GM12872 (cell line): Measurements from ENCODE around the gene SETD1B.

Experiments used
- TF ChIP-seq, protein P1 (sequence below): IDR thresholded peaks from 3 replicates; pipeline ENCODE4 v1.5.1; 2011; ENCODE audit warnings: low read depth, mild to moderate bottlenecking, low read length, moderate library complexity; ENCODE audit not compliant: insufficient read depth

SETD1B gene

DNA sequence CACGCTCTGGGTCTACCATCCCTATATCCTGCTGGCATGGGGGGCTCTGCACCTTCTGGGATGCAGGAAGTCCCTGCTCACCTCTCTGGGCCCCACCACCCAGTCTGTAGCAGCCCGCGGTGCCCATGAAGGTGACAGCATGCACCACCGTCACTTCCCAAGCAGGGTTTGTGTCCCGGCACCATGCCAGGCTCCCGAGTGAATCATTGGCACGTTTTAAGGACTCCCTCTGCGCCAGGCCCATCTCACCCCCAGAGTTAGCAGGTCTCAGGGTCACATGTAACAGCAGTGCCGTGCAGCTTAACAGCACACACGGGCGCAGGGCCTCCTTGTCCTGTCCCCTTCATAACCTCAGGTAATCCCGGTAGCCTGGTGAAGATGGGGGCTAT is 19.9 kb downstream of the SETD1B start:
- TF ChIP-seq, protein P1, sequence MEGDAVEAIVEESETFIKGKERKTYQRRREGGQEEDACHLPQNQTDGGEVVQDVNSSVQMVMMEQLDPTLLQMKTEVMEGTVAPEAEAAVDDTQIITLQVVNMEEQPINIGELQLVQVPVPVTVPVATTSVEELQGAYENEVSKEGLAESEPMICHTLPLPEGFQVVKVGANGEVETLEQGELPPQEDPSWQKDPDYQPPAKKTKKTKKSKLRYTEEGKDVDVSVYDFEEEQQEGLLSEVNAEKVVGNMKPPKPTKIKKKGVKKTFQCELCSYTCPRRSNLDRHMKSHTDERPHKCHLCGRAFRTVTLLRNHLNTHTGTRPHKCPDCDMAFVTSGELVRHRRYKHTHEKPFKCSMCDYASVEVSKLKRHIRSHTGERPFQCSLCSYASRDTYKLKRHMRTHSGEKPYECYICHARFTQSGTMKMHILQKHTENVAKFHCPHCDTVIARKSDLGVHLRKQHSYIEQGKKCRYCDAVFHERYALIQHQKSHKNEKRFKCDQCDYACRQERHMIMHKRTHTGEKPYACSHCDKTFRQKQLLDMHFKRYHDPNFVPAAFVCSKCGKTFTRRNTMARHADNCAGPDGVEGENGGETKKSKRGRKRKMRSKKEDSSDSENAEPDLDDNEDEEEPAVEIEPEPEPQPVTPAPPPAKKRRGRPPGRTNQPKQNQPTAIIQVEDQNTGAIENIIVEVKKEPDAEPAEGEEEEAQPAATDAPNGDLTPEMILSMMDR, result no peak

DNA sequence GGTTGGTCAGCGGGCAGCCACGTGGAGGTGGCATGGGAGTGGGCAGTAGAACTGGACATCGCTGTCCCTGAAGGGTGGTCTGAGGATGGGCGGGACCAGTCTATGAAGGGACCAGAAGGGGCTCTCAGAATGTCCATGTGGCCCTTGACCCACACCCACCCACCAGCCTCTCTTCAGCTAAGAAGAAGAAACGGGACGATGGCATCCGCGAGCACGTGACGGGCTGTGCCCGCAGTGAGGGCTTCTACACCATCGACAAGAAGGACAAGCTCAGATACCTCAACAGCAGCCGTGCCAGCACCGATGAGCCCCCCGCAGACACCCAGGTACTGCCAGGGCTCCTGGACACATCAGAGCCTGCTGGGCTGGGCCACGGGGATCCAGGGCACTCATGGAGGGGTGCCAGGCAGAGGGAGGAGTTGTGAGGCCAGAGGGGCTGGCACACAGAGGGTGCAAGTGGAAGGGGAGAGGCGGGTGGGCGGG is 21.3 kb downstream of the SETD1B start:
- TF ChIP-seq, protein P1, result no peak

DNA sequence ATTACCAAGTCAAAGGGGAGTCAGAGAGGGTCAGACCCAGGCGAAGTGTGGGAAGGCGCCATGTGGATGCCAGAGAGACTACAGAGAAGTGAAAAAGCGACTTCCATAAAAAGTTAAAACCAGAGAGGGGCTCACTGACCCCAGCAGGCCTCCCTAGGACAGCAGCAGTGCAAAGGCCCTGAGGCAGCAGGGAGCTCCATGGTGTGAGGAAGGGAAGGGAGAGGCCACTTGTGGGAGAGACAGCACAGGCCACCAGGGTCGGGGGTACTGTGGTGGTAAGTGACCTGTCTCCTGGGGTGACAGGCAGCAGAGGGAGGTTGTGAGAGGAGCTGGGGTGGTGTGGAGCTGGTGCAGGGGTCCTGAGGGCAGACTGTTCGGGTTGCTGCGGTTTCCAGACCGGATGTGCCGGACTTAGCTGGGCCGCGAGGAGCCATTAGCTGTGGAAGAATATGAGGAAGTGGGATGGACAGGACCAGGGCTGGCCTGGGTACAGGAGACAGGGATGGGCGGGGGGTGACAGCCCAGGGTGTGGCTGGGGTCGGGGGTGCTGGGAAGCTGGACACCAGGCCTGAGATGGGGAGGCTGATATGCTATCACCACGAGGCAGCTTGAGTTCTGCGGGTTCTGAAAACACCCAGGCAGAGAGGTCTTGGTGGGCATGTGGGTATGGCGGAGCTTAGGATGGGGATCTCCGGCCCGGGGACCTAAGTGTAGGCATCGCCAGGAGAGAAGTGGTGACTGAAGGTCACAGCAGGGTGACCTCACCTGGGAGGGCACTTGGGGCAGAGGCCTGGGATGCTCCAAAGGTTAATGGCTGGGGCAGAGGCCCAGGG is 22.7 kb downstream of the SETD1B start:
- TF ChIP-seq, protein P1, result no peak

DNA sequence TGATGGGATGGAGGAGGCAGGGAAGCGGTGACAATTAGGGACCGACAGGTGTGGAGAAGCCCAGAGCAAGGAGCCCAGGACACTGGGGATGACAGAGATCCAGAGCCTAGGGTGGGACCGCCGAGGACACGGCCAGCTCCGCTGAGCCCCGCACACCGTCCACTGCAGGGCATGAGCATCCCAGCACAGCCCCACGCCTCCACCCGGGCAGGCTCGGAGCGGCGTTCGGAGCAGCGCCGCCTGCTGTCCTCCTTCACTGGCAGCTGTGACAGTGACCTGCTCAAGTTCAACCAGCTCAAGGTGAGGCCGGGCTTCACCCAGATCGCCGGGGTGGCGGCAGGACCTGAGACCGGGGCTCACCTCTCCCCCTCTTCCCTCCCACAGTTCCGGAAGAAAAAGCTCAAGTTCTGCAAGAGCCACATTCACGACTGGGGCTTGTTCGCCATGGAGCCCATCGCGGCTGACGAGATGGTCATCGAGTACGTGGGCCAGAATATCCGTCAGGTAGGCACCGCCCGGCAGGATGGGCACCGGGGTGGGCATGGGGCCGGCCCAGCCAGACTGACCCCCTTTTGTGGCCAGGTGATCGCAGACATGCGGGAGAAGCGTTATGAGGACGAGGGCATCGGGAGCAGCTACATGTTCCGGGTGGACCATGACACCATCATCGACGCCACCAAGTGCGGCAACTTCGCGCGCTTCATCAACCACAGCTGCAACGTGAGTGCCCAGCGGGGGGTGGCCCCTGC is 23.7 kb downstream of the SETD1B start:
- TF ChIP-seq, protein P1, result no peak

DNA sequence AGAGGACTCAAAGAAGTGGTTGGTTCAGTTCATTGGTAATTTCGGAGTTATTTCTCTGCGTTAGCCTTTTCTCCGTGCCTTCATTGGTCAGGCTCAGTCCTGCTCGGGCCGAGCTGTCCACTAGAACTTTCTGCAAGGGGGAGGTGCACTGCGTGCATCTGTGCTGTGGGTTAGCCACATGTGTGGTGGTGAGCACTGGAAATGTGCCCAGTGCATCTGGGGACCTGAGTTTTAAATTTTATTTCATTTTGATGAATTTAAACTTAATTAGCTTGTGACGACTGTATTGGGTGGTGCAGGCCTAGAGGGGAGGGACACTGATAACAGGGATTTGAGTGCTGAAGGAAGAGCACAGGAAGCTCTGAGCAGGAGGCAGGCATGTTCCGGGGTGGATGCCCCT is 24.5 kb downstream of the SETD1B start:
- TF ChIP-seq, protein P1, result no peak

DNA sequence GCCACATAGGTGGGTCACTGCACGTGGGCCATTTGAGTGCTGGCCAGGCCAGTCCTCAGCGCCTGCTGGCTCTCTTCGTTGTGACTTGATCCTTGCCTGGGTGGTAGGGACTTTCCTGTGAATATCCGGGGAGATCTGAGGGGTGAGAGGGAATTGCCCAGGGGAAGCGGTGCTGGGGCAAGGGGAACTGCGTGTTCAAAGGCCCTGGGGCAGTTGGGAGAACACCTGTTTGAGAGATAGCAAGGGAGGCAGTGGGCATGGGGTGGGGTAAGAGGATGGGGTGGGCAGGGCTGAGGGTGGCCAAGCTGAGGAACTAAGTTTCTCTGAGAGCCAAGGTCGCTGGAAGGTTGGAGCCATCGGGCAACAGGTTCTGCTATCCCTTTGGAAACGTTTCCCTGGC is 25.0 kb downstream of the SETD1B start:
- TF ChIP-seq, protein P1, result no peak

DNA sequence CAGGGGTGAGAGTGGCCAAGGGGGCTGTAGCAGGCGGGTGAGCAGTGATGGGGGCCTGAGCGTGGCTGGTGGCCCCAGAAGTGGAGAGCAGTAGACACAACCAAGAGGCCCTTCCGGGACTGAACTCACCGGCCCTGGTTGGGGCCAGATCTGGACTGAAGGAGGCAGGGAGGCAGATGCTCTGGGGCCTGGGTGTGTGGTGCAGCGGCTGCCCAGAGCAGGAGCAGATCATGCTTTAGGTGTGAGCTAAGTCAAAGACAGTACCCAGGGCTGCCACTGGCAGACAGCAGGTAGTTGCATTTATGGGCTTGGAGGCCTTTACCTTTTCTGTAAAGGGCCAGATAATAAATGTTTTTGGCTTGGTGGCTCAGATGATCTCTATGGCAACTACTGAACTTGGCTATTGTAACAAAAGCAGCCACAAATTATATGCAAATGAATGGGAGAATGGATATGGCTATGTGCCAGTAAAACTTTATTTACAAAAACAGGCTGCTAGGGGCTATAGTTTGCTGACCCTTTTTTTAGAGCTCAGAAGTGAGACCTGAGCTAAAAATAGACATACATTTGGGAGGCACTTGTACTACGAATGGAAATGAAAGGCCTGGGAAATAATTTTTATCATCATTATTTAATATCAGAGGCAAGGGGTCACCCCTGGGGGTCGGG is 25.6 kb downstream of the SETD1B start:
- TF ChIP-seq, protein P1, result no peak
